AML-193 (cell line): ENCODE measurements around the gene AKAP12.

Experiments
- DNase-seq, 2 experiments: peaks; one replicate each; lab custom pipeline; 2025; lab: John Stamatoyannopoulos, UW

AKAP12 gene

GRCh38 chr6:151239603-151240035, at the start of gene AKAP12:
TSS of gene AKAP12 (plus strand) at chr6:151239967. CDS start at chr6:151240563, 596 bp downstream.
- DNase-seq: no peak

GRCh38 chr6:151191527-151191926, 48.2 kb upstream of the AKAP12 start:
- no peak for DNase-seq

GRCh38 chr6:151196555-151196954, 43.2 kb upstream of the AKAP12 start:
- no peak for DNase-seq

- no peak for DNase-seq
Measured at GRCh38 chr6:151197556-151197955, 42.2 kb upstream of the AKAP12 start.

DNA sequence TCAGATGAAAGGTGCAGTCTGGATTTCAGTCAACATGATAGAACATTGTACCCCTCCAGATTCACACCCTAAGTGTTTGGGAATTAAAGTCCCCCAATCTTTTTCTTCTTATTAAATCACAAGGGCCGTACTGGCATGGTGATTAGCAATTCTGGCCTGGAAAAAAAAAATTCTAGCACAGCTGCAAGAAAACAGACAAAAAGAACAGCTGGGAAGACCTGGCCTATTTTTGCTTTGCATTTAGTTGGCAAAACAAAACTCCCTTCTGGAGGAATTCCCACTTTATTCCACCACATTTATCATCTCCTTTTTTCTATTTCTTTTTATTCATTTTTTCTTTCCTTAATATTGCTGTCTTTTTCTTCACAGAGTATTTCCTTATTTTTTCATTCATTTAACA, 39.8 kb upstream of the AKAP12 start:
- no peak for DNase-seq

DNA sequence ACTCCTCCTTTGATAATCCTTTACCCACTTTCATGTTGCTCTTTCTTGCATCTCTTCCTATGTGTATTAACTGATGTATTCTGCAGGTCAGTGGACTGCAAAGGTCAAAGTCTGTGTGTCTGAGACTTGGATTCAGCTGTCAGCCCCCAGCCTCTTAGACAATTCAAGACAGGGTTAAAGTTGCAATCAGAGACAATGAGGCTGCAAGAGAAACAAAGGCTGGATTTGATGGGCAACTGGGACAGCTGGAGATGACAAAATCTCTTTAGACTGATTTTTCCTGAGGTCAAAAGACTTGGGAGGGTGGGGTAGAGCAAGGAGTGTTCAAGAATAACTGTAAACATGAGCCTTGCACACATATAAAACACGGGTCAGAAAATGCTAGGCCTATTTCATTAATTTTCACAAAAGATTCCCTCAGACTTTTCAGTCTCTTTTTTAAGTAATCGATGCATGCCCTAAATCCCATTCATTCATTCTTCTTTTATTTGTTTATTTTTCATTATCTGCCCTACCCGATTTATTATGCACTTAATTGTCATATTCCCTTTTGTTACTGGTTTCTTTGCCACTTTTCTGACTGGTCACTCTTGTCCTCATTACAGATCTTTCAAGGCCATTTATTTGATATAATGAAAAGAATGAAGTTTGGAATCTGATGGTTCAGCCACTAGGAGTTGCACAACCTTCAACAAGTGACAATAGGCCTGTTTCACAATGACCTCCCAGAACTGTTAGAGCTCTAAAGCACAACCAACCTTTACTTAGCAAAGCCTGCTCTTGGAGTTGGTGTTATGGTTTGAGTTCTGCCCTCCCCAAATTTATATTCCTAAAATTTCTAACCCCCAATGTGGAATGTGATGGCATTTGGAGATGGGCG, 33.8 kb upstream of the AKAP12 start:
- peak; percentile 25 to 35 for DNase-seq

DNA sequence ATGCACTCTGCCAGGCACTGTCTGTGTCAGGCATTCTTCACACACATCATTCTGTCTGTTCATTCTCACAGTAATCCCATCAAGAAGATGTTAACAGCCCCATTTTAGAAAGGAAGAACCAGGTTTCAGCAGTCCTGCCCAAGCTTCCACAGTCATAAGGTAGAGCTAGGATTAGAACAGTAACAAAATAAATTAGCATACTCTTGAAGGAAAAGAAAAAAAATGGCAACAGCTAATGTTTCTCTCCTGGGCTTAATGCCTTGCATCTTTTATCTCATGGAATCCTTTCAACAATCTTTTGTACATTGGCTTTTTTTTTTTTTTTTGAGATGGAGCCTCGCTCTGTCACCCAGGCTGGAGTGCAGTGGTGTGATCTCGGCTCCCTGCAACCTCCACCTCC, 32.1 kb upstream of the AKAP12 start:
- no peak for DNase-seq

DNA sequence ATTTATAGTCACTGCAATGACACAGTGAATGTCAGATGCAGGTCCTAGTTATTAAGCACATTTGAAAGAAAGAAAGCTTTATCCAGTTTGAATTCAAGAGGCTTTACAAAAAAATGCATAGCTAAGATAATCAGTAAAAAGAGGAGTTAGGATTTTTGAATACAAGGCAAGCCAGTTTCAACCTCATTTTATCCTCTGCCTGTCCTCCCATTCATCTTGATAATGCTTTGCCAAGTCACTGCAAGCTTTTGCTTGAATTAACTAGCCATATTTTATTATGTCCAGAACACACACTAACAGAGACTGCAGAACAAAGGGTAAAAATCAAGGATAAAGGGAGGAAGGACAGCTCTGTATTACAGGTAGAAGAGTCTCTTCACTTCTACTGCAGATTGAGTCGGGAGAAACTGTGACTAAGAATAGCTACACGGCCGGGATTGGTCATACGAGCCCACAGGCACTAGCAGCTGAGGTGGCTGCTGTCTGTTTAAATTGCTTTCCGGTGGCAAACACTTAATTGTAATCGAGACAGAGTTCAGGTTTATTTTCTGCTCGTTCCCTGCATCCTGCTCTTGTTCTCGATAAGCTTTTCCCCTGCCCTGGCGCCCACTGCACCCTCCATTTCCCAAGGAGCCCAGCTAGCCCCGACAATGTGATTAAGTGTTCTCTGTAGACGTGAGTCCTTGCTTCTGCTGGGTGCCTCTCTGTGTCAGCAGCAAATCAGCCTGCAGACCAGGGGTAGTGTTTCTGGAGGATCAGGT, 30.5 kb upstream of the AKAP12 start:
- DNase-seq: no peak

- DNase-seq: no peak
Measured at GRCh38 chr6:151211075-151211474, 28.7 kb upstream of the AKAP12 start.

GRCh38 chr6:151213352-151213751, 26.4 kb upstream of the AKAP12 start:
- DNase-seq: no peak

- DNase-seq: no peak
Measured at GRCh38 chr6:151215999-151216398, 23.8 kb upstream of the AKAP12 start.

GRCh38 chr6:151216804-151217203, 23.0 kb upstream of the AKAP12 start:
- DNase-seq: no peak

DNA sequence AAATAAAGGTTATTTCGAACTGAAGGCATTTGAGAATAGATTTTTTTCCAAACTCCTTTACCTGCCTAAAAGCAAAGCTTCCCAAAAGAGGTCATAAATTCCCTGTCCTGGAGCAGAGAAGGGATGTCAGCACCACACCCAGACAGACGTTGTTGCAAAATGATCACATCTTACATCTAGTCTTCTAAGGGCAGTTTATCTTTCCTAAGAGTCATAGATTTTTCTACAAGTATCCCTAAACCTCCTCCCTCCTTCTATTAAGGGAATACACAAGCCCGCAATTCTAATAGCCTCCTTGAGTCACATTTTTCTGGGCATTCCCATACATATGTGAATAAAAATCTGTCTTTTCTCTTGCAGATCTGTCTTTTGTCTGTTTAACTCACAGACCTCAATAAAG, 20.6 kb upstream of the AKAP12 start:
- DNase-seq: no peak

DNA sequence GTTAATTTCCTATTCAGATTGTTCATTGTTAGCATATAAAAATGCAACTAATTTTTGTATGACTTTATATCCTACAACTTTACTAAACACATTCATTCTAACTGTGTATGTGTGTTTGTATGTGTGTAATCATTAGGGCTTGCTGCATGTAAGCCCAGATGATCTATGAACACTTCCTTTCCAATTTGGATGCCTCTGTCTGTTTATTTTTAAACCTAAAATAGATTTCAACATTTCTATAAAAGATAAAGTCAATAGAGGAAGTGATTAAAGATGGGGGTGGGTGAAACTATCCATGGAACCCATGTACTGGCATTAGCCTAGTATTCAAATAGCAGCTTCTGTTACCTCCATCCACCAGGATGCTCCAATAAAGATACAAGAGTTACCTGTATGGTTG, 15.7 kb upstream of the AKAP12 start:
- no peak for DNase-seq

- DNase-seq: no peak
Measured at GRCh38 chr6:151225919-151226318, 13.8 kb upstream of the AKAP12 start.

DNA sequence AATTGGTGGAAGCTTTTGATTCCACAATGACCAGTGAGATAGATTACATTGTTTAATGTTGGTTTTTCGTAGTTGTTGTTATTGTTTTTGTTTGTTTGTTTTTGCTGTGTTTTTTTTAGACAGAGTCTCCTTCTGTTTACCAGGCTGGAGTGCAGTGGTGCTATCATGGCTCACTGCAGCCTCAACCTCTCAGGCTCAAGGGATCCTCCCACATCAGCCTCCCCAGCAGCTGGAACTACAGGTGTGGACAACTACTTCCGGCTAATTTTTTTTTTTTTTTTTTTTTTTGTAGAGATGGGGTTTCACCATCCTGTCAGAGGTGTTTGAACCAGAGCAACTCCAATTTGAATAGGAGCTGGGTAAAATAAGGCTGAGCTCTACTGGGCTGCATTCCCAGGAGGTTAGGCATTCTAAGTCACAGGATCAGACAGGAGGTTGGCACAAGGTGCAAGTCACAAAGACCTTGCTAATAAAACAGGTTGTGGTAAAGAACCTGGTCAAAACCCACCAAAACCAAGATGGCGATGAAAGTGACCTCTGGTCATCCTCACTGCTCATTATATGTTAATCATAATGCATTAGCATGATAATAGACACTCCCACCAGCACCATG, 10.9 kb upstream of the AKAP12 start:
- no peak for DNase-seq

GRCh38 chr6:151229401-151230276, 10.1 kb upstream of the AKAP12 start:
- DNase-seq: no peak

- DNase-seq: no peak
Measured at GRCh38 chr6:151230277-151230577, 9.5 kb upstream of the AKAP12 start.

- DNase-seq: no peak
Measured at GRCh38 chr6:151232899-151233298, 6.9 kb upstream of the AKAP12 start.

DNA sequence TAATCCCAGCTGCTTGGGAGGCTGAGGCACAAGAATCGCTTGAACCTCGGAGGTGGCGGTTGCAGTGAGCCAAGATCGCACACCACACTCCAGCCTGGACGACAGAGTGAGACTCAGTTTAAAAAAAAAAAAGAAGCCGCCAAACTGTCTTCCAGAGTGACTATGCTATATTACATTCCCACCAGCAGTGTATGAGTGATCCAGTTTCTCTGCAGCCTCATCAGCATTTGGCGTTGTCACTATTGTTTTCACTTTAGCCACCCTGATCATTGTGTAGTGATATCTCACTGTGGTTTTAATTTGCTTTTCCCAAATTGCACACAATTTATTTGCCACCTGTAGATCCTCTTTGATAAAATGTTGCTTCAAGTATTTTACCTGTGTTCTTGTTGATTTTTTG, 6.0 kb upstream of the AKAP12 start:
- DNase-seq: no peak

DNA sequence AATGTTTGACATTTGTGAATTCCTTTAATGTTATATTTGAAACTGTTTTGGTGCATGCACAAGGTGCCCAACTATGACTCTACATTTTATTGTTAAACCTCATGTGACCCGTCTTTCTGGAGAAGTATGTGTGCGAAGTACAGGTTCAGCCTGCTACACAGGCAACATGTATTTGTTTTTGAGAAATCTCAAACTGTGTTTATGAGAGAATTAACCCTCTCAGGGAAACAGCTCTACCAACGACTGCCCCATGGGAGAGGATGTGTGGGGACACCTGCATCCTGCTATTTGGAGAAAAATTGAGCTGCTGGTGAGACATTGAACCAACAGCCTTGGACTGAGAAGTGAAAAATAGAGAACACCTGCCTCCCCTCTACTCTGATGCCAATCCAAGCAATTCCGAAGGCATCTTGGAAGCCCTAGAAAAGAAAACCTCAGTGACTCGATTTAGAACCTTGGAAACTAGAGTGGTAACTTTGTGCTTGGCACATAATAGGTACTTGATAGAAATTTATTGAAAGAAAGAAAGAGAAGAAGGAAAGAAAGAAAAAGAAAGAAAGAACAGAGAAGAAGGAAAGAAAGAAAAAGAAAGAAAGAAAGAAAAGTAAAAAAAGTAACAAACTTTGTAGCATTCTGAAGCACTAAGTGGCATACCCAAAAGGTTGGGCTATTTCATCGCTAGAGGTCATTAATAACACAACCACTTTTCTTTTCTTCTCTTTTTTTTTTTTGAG, 2.9 kb upstream of the AKAP12 start:
- no peak for DNase-seq
